ENCODE data around the gene GULP1. TPM values are rescaled to one million over a fixed set of nuclear protein-coding genes. Genes with fewer than 3 reads are reported as not detected.

The GULP1 gene
- total and polyA plus RNA-seq, 12 donors = 5.8 to 122 (median 51.5) TPM

- Histone ChIP-seq H3K36me3 (replicated peaks in 1 of 2) (no peaks in the 10 kb centered on the region), H3K27ac (no peak overlapping the region), H3K4me3 (no peak overlapping the region), H3K4me1 (replicated peaks in 1 of 2) (no peaks in the 10 kb centered on the region), H3K9me3 (replicated peaks in 1 of 3) (no peaks in the 10 kb centered on the region), H3K27me3 (no peaks in the 10 kb centered on the region)
- 92 to 95% (median 94%) methylated on average over 8 to 10 of the region's 10 CpGs for WGBS, 4 donors
- no peak for DNase-seq
- TF ChIP-seq POLR2A (IDR thresholded peaks at IDR 0.05) (no peak), CTCF (IDR thresholded peaks at IDR 0.05) (no peak)
- intact Hi-C loops (cut with DNase I) = no loop called here
Observed at GRCh38 chr2:188395903-188396689, 104.4 kb downstream of the GULP1 start.

DNA sequence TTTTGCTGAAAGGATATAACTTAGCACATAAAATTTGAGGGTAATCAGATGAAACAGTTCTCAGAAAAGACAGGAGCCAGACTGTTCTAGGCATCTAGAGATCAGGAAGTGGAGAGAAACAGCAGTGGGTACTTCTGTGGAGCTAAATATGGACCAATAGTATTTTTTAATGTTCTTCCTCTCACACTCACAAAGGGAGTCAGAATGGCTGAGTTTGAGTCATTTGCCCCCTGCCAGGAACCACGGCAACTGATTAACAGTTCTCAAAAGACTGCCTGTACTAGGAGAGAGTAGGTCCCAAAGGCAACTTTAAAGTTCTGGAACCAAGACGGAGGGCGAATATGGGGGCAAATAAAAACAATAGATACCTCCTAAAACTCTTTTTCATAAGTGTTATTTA lies 107.5 kb downstream of the GULP1 start:
- H3K4me1 ChIP-seq (replicated peaks in 1 of 2) = no peaks in the 10 kb centered on the region
- no peaks in the 10 kb centered on the region for H3K36me3 ChIP-seq (replicated peaks in 1 of 2)
- no peak overlapping the region for H3K27ac ChIP-seq
- H3K9me3 ChIP-seq (replicated peaks in 1 of 3) = no peaks in the 10 kb centered on the region
- DNase-seq = no peak
- H3K4me3 ChIP-seq = no peak overlapping the region
- 90 to 93% (median 92%) methylated on average over 3 of the region's 3 CpGs for WGBS, 4 donors
- no peak for TF ChIP-seq CTCF (IDR thresholded peaks at IDR 0.05)
- TF ChIP-seq POLR2A (IDR thresholded peaks at IDR 0.05) = no peak
- no peaks in the 10 kb centered on the region for H3K27me3 ChIP-seq
- intact Hi-C loops (cut with DNase I) = no loop called here

GRCh38 chr2:188403676-188404075 lies 112.0 kb downstream of the GULP1 start:
- no peak overlapping the region for H3K27ac ChIP-seq
- H3K9me3 ChIP-seq (replicated peaks in 1 of 3) = peaks cover 0 to 17% (median 4%) of the 10 kb centered on the region in 3 donors
- DNase-seq = no peak
- intact Hi-C loops (cut with DNase I) = no loop called here
- TF ChIP-seq CTCF (IDR thresholded peaks at IDR 0.05) = no peak
- no peak for TF ChIP-seq POLR2A (IDR thresholded peaks at IDR 0.05)
- H3K36me3 ChIP-seq (replicated peaks in 1 of 2) = no peaks in the 10 kb centered on the region
- H3K4me1 ChIP-seq (replicated peaks in 1 of 2) = no peaks in the 10 kb centered on the region
- no peak overlapping the region for H3K4me3 ChIP-seq
- H3K27me3 ChIP-seq = no peaks in the 10 kb centered on the region

DNA sequence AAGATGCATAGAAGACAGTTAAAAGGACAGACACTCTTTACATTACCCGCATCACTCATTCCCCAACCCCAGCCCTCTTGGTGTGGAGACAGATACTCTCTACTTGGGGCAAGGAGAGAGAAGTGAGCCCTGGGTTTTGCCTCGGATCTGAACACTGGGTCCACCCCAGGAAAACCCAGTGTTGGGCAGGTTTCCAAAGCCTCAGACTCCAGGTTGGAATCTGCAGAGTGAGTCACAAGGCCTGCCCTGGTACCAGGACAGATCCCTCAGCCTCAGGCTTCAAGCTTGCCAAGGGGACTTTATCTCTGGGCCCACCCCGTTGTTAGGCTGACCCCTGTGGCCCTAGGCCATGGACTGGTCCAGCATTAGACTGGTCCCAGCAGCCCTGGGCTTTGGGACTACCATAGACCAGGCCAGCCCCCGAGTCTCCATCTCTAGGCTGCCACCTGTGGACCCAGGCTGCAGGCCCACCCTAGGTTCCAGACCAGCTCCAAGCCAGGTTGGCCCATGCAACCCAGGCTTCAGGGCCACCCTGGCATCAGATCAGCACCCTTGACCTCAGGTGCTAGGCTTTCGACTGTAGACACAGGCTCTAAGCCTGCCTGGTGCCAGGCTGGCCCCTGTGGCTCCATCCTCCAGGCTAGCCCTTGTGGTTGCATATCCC lies 112.8 kb downstream of the GULP1 start:
- Histone ChIP-seq H3K27me3 (no peaks in the 10 kb centered on the region), H3K36me3 (replicated peaks in 1 of 2) (no peaks in the 10 kb centered on the region), H3K4me1 (replicated peaks in 1 of 2) (no peaks in the 10 kb centered on the region), H3K4me3 (no peak overlapping the region), H3K27ac (no peak overlapping the region), H3K9me3 (replicated peaks in 1 of 3) (peaks cover 0 to 17% (median 4%) of the 10 kb centered on the region in 3 donors)
- TF ChIP-seq POLR2A (IDR thresholded peaks at IDR 0.05) (no peak), CTCF (IDR thresholded peaks at IDR 0.05) (no peak)
- DNase-seq = no peak
- intact Hi-C loops (cut with DNase I) = no loop called here
- 79 to 89% (median 88%) methylated on average over 2 to 5 of the region's 5 CpGs for WGBS, 4 donors

All from adrenal gland (tissue), 12 donors.